Omental fat pad (tissue), 4 donors: ENCODE results near the gene DLGAP1. TPM values are rescaled to one million over a fixed set of nuclear protein-coding genes. Genes with fewer than 3 reads are reported as not detected.

Source experiments
- ATAC-seq: fragments of 150-250 bp; one replicate; pipeline ENCODE4 v1.9.1; 2016; ENCODE audit warnings: mild to moderate bottlenecking, moderate library complexity; ENCODE audit not compliant: low FRiP score
- DNase-seq: peaks from one replicate; pipeline ENCODE4 v3.0.0-alpha.2; 2019; ENCODE audit warnings: low spot score
- CTCF ChIP-seq, 3 donors: fragments of 450-650 bp; IDR thresholded peaks; one replicate each; pipeline ENCODE4 v1.5.1; 2016 to 2017; ENCODE audit warnings: antibody characterized with exemption in 3 of 3, mild to moderate bottlenecking in 3 of 3, moderate library complexity in 2 of 3
- total RNA-seq, 4 donors: library from RNA; depleted of rRNA; stranded (reverse); fragments of >200 nt; gene quantifications; one replicate each; pipeline ENCODE4 v1.1.0, GENCODE V29; 2016

DLGAP1 gene
- total RNA-seq, 4 donors from 2014 or later = 1.5 to 8.0 (median 5.4) TPM

- no peak for TF ChIP-seq CTCF (IDR thresholded peaks at IDR 0.05)
- ATAC-seq (no peak), DNase-seq (no peak)
Measured at GRCh38 chr18:4084382-4084900, 370.7 kb downstream of the DLGAP1 start.

- DNase-seq = no peak
- TF ChIP-seq CTCF (IDR thresholded peaks at IDR 0.05) = no peak
- no peak for ATAC-seq
Measured at GRCh38 chr18:4078246-4078645, 376.9 kb downstream of the DLGAP1 start.

- DNase-seq = no peak
- TF ChIP-seq CTCF (IDR thresholded peaks at IDR 0.05) = no peak
- no peak for ATAC-seq
Measured at GRCh38 chr18:4077721-4078120, 377.4 kb downstream of the DLGAP1 start.

- TF ChIP-seq CTCF (IDR thresholded peaks at IDR 0.05) = no peak
- DNase-seq (no peak), ATAC-seq (no peak)
Measured at GRCh38 chr18:4077204-4077603, 377.9 kb downstream of the DLGAP1 start.

- ATAC-seq (no peak), DNase-seq (no peak)
- TF ChIP-seq CTCF (IDR thresholded peaks at IDR 0.05) = no peak
Measured at GRCh38 chr18:4074647-4075046, 380.5 kb downstream of the DLGAP1 start.

DNA sequence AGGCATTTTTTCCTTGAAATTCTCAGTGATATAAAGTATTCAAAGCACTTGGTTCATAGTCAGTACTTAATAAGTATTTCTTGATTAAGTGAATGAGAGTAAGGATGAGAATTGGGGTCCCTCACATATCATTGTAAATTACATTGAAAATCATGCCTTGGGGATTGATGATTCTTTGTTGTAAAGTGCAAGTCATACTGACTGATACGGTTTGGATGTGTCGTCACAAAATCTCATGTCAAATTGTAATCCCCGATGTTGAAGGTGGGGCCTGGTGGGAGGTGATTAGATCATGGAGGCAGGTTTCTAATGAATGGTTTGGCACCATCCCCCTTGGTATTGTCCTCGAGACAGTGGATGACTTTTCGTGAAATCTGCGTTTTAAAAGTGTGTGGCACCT is 385.9 kb downstream of the DLGAP1 start:
- no peak for TF ChIP-seq CTCF (IDR thresholded peaks at IDR 0.05)
- ATAC-seq (no peak), DNase-seq (no peak)

DNA sequence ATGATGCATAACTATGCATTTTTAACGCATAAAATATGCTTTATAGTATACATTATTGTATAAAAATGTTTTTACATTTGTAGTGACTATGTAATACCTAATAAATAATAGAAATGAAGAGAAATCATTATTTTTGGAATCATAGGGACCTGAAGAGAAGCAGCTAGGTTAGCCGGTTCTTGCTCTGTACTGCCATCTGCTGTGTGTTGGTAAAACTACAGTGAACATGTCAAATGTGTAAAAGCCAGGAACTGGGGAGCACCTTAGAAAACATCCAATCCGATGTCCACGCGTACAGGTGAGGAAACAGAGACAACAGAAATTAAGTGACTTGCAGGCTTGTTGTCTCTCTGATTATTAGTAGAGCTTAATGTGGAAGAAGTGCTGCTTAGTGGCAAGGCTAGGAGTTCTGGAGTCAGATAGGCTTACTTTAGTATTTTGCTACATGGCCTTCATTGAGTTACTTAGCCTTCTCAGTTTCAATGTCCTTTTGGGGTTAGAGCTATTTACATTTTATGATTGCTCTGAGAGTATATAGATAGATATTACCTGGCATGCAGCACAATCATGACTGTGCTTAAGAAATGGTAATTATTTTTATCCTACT is 386.5 kb downstream of the DLGAP1 start:
- ATAC-seq = no peak
- TF ChIP-seq CTCF (IDR thresholded peaks at IDR 0.05) = no peak

More for the DNA sequence above, 386.5 kb downstream of the DLGAP1 start:
- no peak for DNase-seq
